ENCODE results near the gene SHTN1.

DNA sequence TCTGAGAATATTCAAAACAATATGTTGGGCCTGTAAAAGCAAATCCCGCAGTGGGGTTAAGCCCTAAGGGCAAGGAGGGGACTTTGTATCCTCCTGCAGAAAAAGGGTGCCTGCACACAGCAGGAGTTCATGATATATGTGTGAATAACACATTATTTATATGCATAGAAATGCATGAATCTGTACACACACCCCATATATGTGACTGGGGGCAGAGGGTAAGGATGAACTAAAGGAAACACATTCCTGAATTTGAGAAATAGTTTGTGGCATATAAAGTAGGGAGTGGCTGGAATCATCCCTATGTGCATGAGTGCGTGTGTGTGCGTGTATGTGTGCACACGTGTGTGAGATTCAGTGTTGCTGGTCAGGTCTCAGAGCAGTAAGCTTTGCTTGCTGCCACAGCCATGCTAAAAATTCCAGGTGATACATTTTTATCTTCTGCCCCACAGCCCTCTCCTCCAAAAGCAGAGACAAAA lies 136.8 kb downstream of the SHTN1 start:
- TF ChIP-seq CTCF (conservative IDR thresholded peaks at IDR 0.05 in 1 of 2, IDR thresholded peaks at IDR 0.05 in 1 of 2; ENCODE audit: low read depth in 1 of 2, low read length in 2 of 2) (no peak), EZH2 (IDR thresholded peaks at IDR 0.05; ENCODE audit: low read length, missing control alignments) (no peak)

Data from fibroblast of lung (primary cell).